K562 (cell line): ENCODE results near the gene DOCK3. TPM values are rescaled to one million over a fixed set of nuclear protein-coding genes. Genes with fewer than 3 reads are reported as not detected.
"Not testable (repeated sequence)": the region's sequence is repeated elsewhere in the genome, so short reads cannot be mapped to it uniquely, and the experiment has no call there.

Source experiments
- ATAC-seq: fragments of 200-7000 bp; cut with Tn5 transposase; 3 replicates; pipeline ENCODE4 v1.9.1; 2020; ENCODE audit warnings: moderate library complexity
- BruUV-seq: library from RNA; stranded (reverse); fragments of 400-500 nt; replicated peaks from 2 replicates; lab custom pipeline; 2021; lab: Mats Ljungman, UMichigan
- CTCF ChIA-PET: fragments of 300-600 bp; formaldehyde crosslinking; extraction: SDS; loops from one replicate; lab custom pipeline; 2021; ENCODE audit warnings: low intra/inter-chr PET ratio; lab: Yijun Ruan, JAX
- POLR2A ChIA-PET: fragments of 300-600, 350-650 bp; sonication (Branson Sonifier 250); formaldehyde crosslinking; extraction: SDS; loops from one replicate; lab custom pipeline; 2021; ENCODE audit warnings: antibody characterized with exemption, inconsistent platforms; lab: Yijun Ruan, JAX
- DNase-seq, 4 experiments: peaks; one replicate each; pipeline versions ENCODE4 v3.0.0 to v3.0.0-alpha.2; 2011 to 2018; ENCODE audit warnings: low spot score in 3 of 4, mixed read lengths in 3 of 4; ENCODE audit errors: extremely low read depth in 1 of 4
- FAIRE-seq: peaks from 2 replicates; lab custom pipeline; 2011; peaks lifted over from hg19 to GRCh38; lab: Jason Lieb, UNC
- H2AFZ ChIP-seq: 2 replicates; pipeline ENCODE4 v1.6.0; 2011; ENCODE audit warnings: low read depth, low read length, control low read depth, inconsistent platforms
- H3K27ac ChIP-seq: fragments of 200-600 bp; 3 replicates; pipeline ENCODE4 v1.8.0; 2011; ENCODE audit warnings: low read depth, mild to moderate bottlenecking, control low read depth, inconsistent platforms, low read length, moderate library complexity, mixed read lengths; ENCODE audit errors: extremely low read depth
- H3K27me3 ChIP-seq, 2 experiments: fragments of 300-600 bp in 1 of 2; 2 replicates in 1 of 2; 3 replicates in 1 of 2; pipeline versions ENCODE4 v1.6.0 to v1.8.0; 2011; ENCODE audit warnings: inconsistent platforms in 2 of 2, low read length in 2 of 2, mild to moderate bottlenecking in 1 of 2, mixed read lengths in 1 of 2, moderate library complexity in 1 of 2; ENCODE audit not compliant: control insufficient read depth in 2 of 2, insufficient read depth in 2 of 2
- H3K36me3 ChIP-seq: fragments of 300-600 bp; 3 replicates; pipeline ENCODE4 v1.8.0; 2011; ENCODE audit warnings: mild to moderate bottlenecking, low read length, inconsistent platforms; ENCODE audit not compliant: control insufficient read depth, insufficient read depth
- H3K4me1 ChIP-seq, 2 experiments: fragments of 200-600 bp in 1 of 2; replicated peaks in 1 of 2; 2 replicates in 1 of 2; 3 replicates in 1 of 2; pipeline versions ENCODE4 v1.5.1 to v1.8.0; 2011; ENCODE audit warnings: inconsistent platforms in 2 of 2, low read length in 2 of 2, mild to moderate bottlenecking in 1 of 2, mixed read lengths in 1 of 2, moderate library complexity in 1 of 2; ENCODE audit not compliant: control insufficient read depth in 2 of 2, insufficient read depth in 2 of 2
- H3K4me2 ChIP-seq: 2 replicates; pipeline ENCODE4 v1.6.1; 2011; ENCODE audit warnings: low read length, control low read depth, inconsistent platforms, mixed read lengths; ENCODE audit not compliant: insufficient read depth
- H3K4me3 ChIP-seq: fragments of 200-600 bp; sonication (generic), shearing (Covaris generic); 2 replicates; pipeline ENCODE4 v1.5.1; 2016; ENCODE audit warnings: control low read depth, inconsistent platforms
- H3K79me2 ChIP-seq: fragments of 200-600 bp; 3 replicates; pipeline ENCODE4 v1.8.0; 2011; ENCODE audit warnings: low read length, inconsistent platforms; ENCODE audit not compliant: control insufficient read depth, insufficient read depth
- H3K9ac ChIP-seq, 2 experiments: 2 replicates each; pipeline versions ENCODE4 v1.6.0 to v1.6.1; 2011; ENCODE audit warnings: low read depth in 2 of 2, low read length in 2 of 2, control low read depth in 1 of 2, inconsistent platforms in 1 of 2, mild to moderate bottlenecking in 1 of 2, mixed read lengths in 1 of 2; ENCODE audit not compliant: insufficient read depth in 1 of 2
- H3K9me1 ChIP-seq: one replicate; pipeline ENCODE4 v1.6.0; 2011; ENCODE audit warnings: inconsistent platforms, mild to moderate bottlenecking, low read length, moderate library complexity; ENCODE audit not compliant: control insufficient read depth, insufficient read depth
- H3K9me3 ChIP-seq: replicated peaks from 2 replicates; pipeline ENCODE4 v1.5.1; 2011; ENCODE audit warnings: low read depth, low read length, inconsistent platforms; ENCODE audit not compliant: control insufficient read depth, insufficient read depth
- H4K20me1 ChIP-seq: replicated peaks from 2 replicates; pipeline ENCODE4 v1.6.1; 2011; ENCODE audit warnings: low read length, inconsistent platforms, mixed read lengths; ENCODE audit not compliant: control insufficient read depth, insufficient read depth
- AFF1 ChIP-seq, 2 experiments: fragments of 450-650 bp; IDR thresholded peaks; 2 replicates each; pipeline ENCODE4 v1.6.1; 2018; ENCODE audit warnings: mild to moderate bottlenecking in 2 of 2, low read depth in 1 of 2; ENCODE audit not compliant: partially characterized antibody in 2 of 2
- EGR1 ChIP-seq: fragments of 450-650 bp; conservative IDR thresholded peaks from 2 replicates; pipeline ENCODE4 v1.6.1; 2017; ENCODE audit warnings: mild to moderate bottlenecking
- SPI1 ChIP-seq: IDR thresholded peaks from 2 replicates; pipeline ENCODE4 v1.6.1; 2011; ENCODE audit warnings: low read depth, low read length, control low read depth, borderline replicate concordance
- WGBS: fragments of 100-300 bp; shearing (Covaris generic); methylation state at CpG from one replicate; pipeline ENCODE4 v1.1.6; 2016; ENCODE audit warnings: low coverage, mixed read lengths; ENCODE audit not compliant: insufficient coverage; ENCODE audit errors: missing lambda C conversion rate; 5-methylcytosine and 5-hydroxymethylcytosine counted together
- in situ Hi-C: fragments of 300-500 bp; cut with MboI; formaldehyde crosslinking; loops from 4 replicates; pipeline ENCODE4 v1.15.0; 2018; ENCODE audit warnings: inconsistent platforms, mixed read lengths
- intact Hi-C: fragments of 100-400 bp; cut with micrococcal nuclease; formaldehyde crosslinking; loops from 2 replicates; pipeline ENCODE4 v1.14.2; 2022
- polyA plus RNA-seq, 8 experiments: library from polyadenylated mRNA; depleted of rRNA in 4 of 8; stranded (reverse) in 5 of 8; unstranded in 3 of 8; fragments of >200 nt; fragmentation: Nextera tagmentation in 2 of 8; fragmentation: Illumina TruSeq in 1 of 8; extraction: Ambion mirVana in 2 of 8; extraction: Trizol in 1 of 8; gene quantifications; 2 replicates each; pipeline versions ENCODE4 v1.2.1 to v1.2.3, GENCODE V29; 2011 to 2014; ENCODE audit warnings: inconsistent platforms in 1 of 8, missing spikeins in 1 of 8
- total RNA-seq, 7 experiments: library from RNA; depleted of rRNA in 6 of 7; stranded (reverse); fragments of >200 nt in 6 of 7; fragmentation: Illumina TruSeq in 2 of 7; extraction: Trizol in 2 of 7; gene quantifications; 2 replicates each; pipeline versions ENCODE4 v1.2.1 to v1.2.3, GENCODE V29; 2011 to 2021; ENCODE audit warnings: low replicate concordance in 1 of 7

The DOCK3 gene
- total and polyA plus RNA-seq, 9 of the 15 experiments (the other 6 are each of a cell fraction or from before 2014, with no cell fraction given) = under 0.01 to 0.03 (median 0.01) TPM; not detected in 4

- ChIA-PET CTCF (no interaction called here), POLR2A (interaction anchor here (0.7 kb wide), 1 partner anchor 9 kb away, joined by 4 read pairs; no protein-coding TSS in a partner anchor)
- Histone ChIP-seq H3K9ac (no peak overlapping the region), H3K27me3 (peaks cover 2 to 9% of the 10 kb centered on the region in 2 experiments; a peak in 2 of 5 replicates), H3K4me1 (no peaks in the 10 kb centered on the region), H2AFZ (no peak overlapping the region), H3K4me2 (no peak overlapping the region), H3K79me2 (no peaks in the 10 kb centered on the region), H4K20me1 (no peaks in the 10 kb centered on the region), H3K36me3 (no peaks in the 10 kb centered on the region), H3K9me1 (no peaks in the 10 kb centered on the region), H3K4me3 (no peak overlapping the region), H3K9me3 (no peaks in the 10 kb centered on the region), H3K27ac (no peak overlapping the region)
- in situ Hi-C loops = no loop called here
- intact Hi-C loops = no loop called here
- no TSS peak for BruUV-seq
- 3% methylated on average over 5 of the region's 5 CpGs for WGBS
- FAIRE-seq = no peak
- TF ChIP-seq AFF1 (IDR thresholded peaks at IDR 0.05; ENCODE audit: low read depth in 1 of 2, partially characterized antibody in 2 of 2) (no peak), SPI1 (peak; percentile 67; the same call in 1 of the 2 replicates), EGR1 (peak; percentile 21; the same call in 1 of the 2 replicates)
- ATAC-seq = no peak
- no peak for DNase-seq
Measured at GRCh38 chr3:50665081-50665840, 9.5 kb upstream of the DOCK3 start.

GRCh38 chr3:50665841-50666115, 8.9 kb upstream of the DOCK3 start:
- H3K4me1 ChIP-seq, H2AFZ ChIP-seq, H3K4me3 ChIP-seq, intact Hi-C loops, H3K27me3 ChIP-seq, H3K79me2 ChIP-seq, POLR2A ChIA-PET, CTCF ChIA-PET, DNase-seq, H3K9ac ChIP-seq, H3K27ac ChIP-seq, H3K9me1 ChIP-seq, BruUV-seq, H3K9me3 ChIP-seq, ATAC-seq, in situ Hi-C loops, H3K36me3 ChIP-seq, FAIRE-seq, H4K20me1 ChIP-seq, H3K4me2 ChIP-seq: not testable (repeated sequence)
- WGBS = 0% methylated on average over 7 of the region's 9 CpGs
